Measurements from ENCODE around the gene GALM. TPM values are rescaled to one million over a fixed set of nuclear protein-coding genes. Genes with fewer than 3 reads are reported as not detected.
A peak's percentile ranks its signal among the peaks of the same experiment; 100 is the strongest.

The GALM gene
- total and polyA plus RNA-seq, 2 of the 13 experiments (the other 11 are each of a cell fraction or from before 2014, with no cell fraction given) = 65.5 to 90.0 TPM

DNA sequence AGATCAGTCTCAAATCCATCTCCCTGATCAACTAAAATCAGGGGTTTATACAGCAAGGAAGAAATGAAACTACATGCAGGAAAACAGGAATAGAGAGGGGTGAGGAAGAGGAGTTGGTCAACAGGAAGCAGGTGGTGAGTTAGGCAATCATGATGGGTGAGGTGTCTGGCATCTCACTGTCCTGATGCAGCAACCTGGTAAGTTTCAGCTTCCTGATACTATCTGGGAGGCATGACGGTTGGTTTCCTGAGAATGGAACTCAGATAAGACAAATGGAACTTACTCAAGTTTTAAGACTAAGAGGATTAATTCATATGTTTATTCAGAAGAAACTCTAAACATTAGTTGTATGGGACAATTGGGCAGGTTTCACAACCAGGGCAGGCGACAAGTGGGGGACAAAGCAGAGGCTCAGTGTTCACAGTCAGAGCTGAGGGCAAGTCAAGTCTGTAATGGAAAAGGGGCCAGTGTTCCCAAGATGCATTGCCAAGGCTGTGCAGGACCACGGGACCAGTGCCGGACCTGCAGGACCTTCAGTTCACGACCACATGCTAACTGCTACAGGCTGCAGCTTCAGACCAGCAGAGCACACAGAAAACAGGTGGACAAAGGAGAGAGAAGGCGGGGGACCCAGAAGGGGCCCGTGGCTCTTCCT, 17.7 kb upstream of the GALM start (continued):
- peak; percentile 56 for TF ChIP-seq FOSL2 (CRISPR knock-in tag; IDR thresholded peaks at IDR 0.05)
- 0 out of 2 replicates have a peak, but pooled peaks have one; percentile 28 for TF ChIP-seq THAP7 (CRISPR knock-in tag; IDR thresholded peaks at IDR 0.05)
- TF ChIP-seq ZMYM4 (CRISPR knock-in tag; IDR thresholded peaks at IDR 0.05) = peak; percentile 57; the same call in 1 of the 2 replicates
- no peak; the same call in 1 of the 2 replicates for TF ChIP-seq RFXAP (CRISPR knock-in tag; IDR thresholded peaks at IDR 0.05; ENCODE audit: borderline replicate concordance)
- 0 out of 2 replicates have a peak, but pooled peaks have one; percentile 48 for TF ChIP-seq CAMTA2 (CRISPR knock-in tag; IDR thresholded peaks at IDR 0.05; ENCODE audit: borderline replicate concordance)
- peak; percentile 86 for TF ChIP-seq CEBPG (CRISPR knock-in tag; IDR thresholded peaks at IDR 0.05)
- peak; percentile 24; the same call in 1 of the 2 replicates for TF ChIP-seq HDAC2 (CRISPR knock-in tag; IDR thresholded peaks at IDR 0.05)
- TF ChIP-seq MTF2 (CRISPR knock-in tag; IDR thresholded peaks at IDR 0.05; ENCODE audit: borderline replicate concordance) = peak; percentile 57; the same call in 1 of the 2 replicates
- 0 out of 2 replicates have a peak, but pooled peaks have one; percentile 17 for TF ChIP-seq KDM5B (CRISPR knock-in tag; IDR thresholded peaks at IDR 0.05; ENCODE audit: borderline replicate concordance)
- TF ChIP-seq ZBTB42 (CRISPR knock-in tag; IDR thresholded peaks at IDR 0.05) = no peak
- TF ChIP-seq, protein P1, sequence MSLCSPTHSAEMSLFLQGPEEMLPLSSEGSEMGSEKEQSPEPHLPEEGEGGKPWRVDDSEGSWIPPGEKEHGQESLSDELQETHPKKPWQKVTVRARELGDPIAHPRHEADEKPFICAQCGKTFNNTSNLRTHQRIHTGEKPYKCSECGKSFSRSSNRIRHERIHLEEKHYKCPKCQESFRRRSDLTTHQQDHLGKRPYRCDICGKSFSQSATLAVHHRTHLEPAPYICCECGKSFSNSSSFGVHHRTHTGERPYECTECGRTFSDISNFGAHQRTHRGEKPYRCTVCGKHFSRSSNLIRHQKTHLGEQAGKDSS (CRISPR knock-in tag; IDR thresholded peaks at IDR 0.05; ENCODE audit: borderline replicate concordance, low read depth) = no peak
- TF ChIP-seq KAT8 (CRISPR knock-in tag; IDR thresholded peaks at IDR 0.05) = 0 out of 2 replicates have a peak, but pooled peaks have one; percentile 36
- TF ChIP-seq POGZ (CRISPR knock-in tag; IDR thresholded peaks at IDR 0.05) = 0 out of 2 replicates have a peak, but pooled peaks have one; percentile 40
- TF ChIP-seq ZMYM2 (CRISPR knock-in tag; IDR thresholded peaks at IDR 0.05) = no peak
- TF ChIP-seq FOXA1 (IDR thresholded peaks at IDR 0.05) = no peak
- 0 out of 2 replicates have a peak, but pooled peaks have one; percentile 28 for TF ChIP-seq FOXA1 (CRISPR knock-in tag; IDR thresholded peaks at IDR 0.05)
- peak; percentile 53; the same call in 1 of the 2 replicates for TF ChIP-seq FOXC1 (CRISPR knock-in tag; IDR thresholded peaks at IDR 0.05; ENCODE audit: borderline replicate concordance)
- 0 out of 2 replicates have a peak, but pooled peaks have one; percentile 44 for TF ChIP-seq NCOA1 (CRISPR knock-in tag; IDR thresholded peaks at IDR 0.05)
- peak; percentile 68 for TF ChIP-seq FOXO1 (CRISPR knock-in tag; IDR thresholded peaks at IDR 0.05)
- TF ChIP-seq ZNF687 (CRISPR knock-in tag; IDR thresholded peaks at IDR 0.05) = peak; percentile 57
- TF ChIP-seq, protein P2, sequence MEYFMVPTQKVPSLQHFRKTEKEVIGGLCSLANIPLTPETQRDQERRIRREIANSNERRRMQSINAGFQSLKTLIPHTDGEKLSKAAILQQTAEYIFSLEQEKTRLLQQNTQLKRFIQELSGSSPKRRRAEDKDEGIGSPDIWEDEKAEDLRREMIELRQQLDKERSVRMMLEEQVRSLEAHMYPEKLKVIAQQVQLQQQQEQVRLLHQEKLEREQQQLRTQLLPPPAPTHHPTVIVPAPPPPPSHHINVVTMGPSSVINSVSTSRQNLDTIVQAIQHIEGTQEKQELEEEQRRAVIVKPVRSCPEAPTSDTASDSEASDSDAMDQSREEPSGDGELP (IDR thresholded peaks at IDR 0.05; ENCODE audit: borderline replicate concordance, low read depth) = peak; percentile 65; the same call in 1 of the 2 replicates
- TF ChIP-seq ZNF430 (CRISPR knock-in tag; IDR thresholded peaks at IDR 0.05) = 0 out of 2 replicates have a peak, but pooled peaks have one; percentile 36
- TF ChIP-seq ERF (CRISPR knock-in tag; IDR thresholded peaks at IDR 0.05) = peak; percentile 7; the same call in 1 of the 2 replicates

Data from HepG2 (cell line).